VCaP (cell line): Measurements from ENCODE around the gene LRRN4.
"Not testable (repeated sequence)": the region's sequence is repeated elsewhere in the genome, so short reads cannot be mapped to it uniquely, and the experiment has no call there.

Source experiments
- H3K27ac ChIP-seq: fragments of 450-650 bp; 2 replicates; pipeline ENCODE4 v1.5.1; 2017
- TF ChIP-seq, protein P1 (sequence below): fragments of 450-650 bp; conservative IDR thresholded peaks from 2 replicates; pipeline ENCODE4 v1.5.1; 2017; ENCODE audit warnings: mild to moderate bottlenecking, moderate library complexity

The LRRN4 gene

DNA sequence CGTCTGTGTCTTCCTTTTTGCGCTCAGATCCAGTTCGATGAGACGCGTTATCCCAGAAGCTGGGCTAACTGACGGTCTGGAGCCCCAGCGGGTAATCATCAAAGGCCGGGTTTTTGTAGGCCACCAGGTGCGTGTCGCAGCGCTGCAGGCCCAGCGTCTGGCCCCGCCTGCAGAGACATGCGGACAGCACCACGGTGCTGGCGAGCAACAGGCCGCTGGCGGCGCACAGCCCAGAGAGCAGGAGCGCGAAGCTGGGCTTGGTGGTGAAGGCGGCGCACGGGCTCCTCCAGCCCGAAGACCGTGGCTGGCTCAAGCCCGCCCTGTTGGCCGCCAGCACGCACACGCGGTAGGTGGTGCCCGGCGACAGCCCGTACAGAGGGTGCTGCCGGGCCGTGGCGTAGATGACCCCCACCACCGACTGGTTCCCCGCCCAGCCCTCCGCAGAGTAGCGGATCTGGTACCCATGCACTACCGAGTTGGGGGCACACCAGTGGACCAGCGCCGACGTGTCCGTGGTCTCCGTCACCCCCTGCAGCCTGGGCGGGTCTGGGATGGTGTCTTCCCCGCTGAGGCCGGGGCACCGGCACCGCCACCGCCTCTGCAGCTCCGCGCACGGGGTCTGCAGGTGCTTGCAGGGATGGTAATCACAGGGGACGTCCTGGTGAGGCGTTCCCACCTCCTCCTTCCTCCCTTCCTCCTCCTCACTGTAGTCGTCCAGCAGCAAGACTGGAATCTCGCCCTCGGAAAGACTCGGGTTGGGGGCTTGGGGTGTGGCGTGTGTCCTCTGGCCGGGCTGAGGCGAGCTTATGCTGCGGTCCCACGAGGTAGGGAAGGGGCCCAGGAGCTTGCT is 12.7 kb downstream of the LRRN4 start:
- TF ChIP-seq, protein P1, sequence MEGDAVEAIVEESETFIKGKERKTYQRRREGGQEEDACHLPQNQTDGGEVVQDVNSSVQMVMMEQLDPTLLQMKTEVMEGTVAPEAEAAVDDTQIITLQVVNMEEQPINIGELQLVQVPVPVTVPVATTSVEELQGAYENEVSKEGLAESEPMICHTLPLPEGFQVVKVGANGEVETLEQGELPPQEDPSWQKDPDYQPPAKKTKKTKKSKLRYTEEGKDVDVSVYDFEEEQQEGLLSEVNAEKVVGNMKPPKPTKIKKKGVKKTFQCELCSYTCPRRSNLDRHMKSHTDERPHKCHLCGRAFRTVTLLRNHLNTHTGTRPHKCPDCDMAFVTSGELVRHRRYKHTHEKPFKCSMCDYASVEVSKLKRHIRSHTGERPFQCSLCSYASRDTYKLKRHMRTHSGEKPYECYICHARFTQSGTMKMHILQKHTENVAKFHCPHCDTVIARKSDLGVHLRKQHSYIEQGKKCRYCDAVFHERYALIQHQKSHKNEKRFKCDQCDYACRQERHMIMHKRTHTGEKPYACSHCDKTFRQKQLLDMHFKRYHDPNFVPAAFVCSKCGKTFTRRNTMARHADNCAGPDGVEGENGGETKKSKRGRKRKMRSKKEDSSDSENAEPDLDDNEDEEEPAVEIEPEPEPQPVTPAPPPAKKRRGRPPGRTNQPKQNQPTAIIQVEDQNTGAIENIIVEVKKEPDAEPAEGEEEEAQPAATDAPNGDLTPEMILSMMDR = no peak
- H3K27ac ChIP-seq = no peak overlapping the region

DNA sequence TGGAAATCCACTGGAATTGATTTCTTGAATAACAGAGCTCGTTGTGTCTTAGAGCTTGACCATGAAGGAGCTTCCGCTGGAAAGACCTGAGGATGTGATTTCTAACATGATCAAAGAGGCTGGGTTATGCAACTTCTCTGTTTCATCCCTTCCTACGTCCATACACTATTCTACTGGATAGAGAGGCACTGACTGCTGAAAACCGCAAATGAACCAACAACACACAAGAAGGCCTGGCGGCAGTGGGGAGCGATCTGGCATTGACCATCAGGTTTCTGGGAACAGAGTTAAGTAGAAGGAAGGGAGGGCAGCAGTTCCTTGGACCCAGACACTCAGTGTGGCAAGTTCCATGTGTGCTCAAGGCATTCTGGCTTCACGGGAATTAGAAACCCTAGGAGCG is 13.3 kb downstream of the LRRN4 start:
- H3K27ac ChIP-seq = no peak overlapping the region
- TF ChIP-seq, protein P1 = no peak

DNA sequence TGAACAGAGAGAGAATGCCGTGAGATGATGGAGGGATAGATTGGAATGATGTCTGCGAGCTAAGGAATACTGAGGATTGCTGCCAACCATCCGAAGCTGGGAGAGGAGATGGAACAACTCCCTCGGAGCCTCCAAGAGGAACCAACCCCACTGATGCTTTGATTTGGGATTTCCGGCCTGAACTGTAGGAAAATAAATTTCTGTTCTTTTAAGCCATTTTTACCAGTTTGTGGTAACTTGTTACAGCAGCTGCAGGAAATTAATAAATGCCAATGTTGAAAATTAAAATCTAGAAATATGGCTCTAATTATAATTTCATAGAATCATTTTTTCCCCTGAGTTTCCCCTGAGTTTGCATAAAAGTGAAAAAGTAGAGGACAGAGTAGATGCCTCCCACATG is 14.1 kb downstream of the LRRN4 start:
- TF ChIP-seq, protein P1 = no peak
- no peak overlapping the region for H3K27ac ChIP-seq

GRCh38 chr20:6038256-6038655 is 15.6 kb downstream of the LRRN4 start:
- TF ChIP-seq, protein P1 = no peak
- no peak overlapping the region for H3K27ac ChIP-seq

DNA sequence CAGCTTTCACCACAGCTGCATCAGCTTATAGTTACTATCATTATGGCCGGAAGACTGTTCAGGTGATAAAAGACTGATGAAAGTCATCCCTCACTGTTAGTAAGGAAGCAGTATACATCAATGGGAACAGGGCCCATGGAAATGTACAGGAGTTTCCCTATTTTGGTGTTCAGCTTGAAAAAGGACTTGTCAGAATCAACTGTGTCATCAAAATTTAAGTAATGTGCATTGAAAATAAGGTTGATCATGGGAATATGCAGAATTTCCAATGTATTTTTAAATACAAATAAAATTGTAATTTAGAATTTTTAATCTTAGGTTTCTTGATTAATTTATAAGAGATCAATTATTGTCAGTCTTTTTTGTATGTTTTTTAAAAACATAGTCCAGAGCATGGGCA is 16.8 kb downstream of the LRRN4 start:
- H3K27ac ChIP-seq = no peak overlapping the region

GRCh38 chr20:6036213-6036612 is 17.6 kb downstream of the LRRN4 start:
- H3K27ac ChIP-seq = no peak overlapping the region
- TF ChIP-seq, protein P1 = no peak

More for the DNA sequence above, 16.8 kb downstream of the LRRN4 start:
- TF ChIP-seq, protein P1 = no peak

- TF ChIP-seq, protein P1 = no peak
- H3K27ac ChIP-seq = no peak overlapping the region
Observed at GRCh38 chr20:6034134-6034969, 19.5 kb downstream of the LRRN4 start.

DNA sequence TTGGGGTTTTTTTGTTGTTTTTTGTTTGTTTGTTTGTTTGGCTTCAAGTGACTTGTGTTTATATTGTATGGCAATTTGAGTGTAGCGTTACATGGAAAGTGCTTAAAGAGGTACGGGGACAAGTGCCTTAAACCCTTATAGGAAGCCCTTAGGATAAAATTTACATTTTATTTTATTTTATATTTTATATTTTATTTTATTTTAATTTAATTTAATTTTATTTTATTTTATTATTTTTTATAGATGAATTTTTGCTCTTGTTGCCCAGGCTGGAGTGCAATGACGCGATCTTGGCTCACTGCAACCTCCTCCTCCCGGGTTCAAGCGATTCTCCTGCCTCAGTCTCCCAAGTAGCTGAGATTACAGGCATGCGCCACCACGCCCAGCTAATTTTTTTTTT is 21.0 kb downstream of the LRRN4 start:
- not testable (repeated sequence) for H3K27ac ChIP-seq
